IMR-90 (cell line): ENCODE measurements around the gene SFT2D3. TPM values are rescaled to one million over a fixed set of nuclear protein-coding genes. Genes with fewer than 3 reads are reported as not detected.

ENCODE experiments used
- ATAC-seq: fragments of 200-7000 bp; cut with Tn5 transposase; 2 replicates; pipeline ENCODE4 v1.9.1; 2020; ENCODE audit warnings: low read depth, mild to moderate bottlenecking, moderate library complexity
- BruUV-seq: library from RNA; stranded (reverse); fragments of 400-500 nt; replicated peaks from 2 replicates; lab custom pipeline; 2021; lab: Mats Ljungman, UMichigan
- CTCF ChIA-PET: fragments of 300-600 bp; formaldehyde crosslinking; extraction: SDS; loops from one replicate; lab custom pipeline; 2021; ENCODE audit warnings: antibody characterized with exemption; lab: Yijun Ruan, JAX
- POLR2A ChIA-PET: fragments of 300-600 bp; sonication (Branson Sonifier 250); formaldehyde crosslinking; loops from one replicate; lab custom pipeline; 2022; ENCODE audit warnings: antibody characterized with exemption; ENCODE audit not compliant: unreplicated experiment; lab: Charles Lee
- DNase-seq: peaks from one replicate; pipeline ENCODE4 v3.0.0; 2013
- H2AFZ ChIP-seq: replicated peaks from 2 replicates; pipeline ENCODE3; 2013; ENCODE audit warnings: low read length, mild to moderate bottlenecking; ENCODE audit not compliant: poor library complexity
- H2AK5ac ChIP-seq: 2 replicates; pipeline ENCODE4 v1.6.1; 2013; ENCODE audit warnings: low read depth, low read length, inconsistent platforms
- H2AK9ac ChIP-seq: replicated peaks from 2 replicates; pipeline ENCODE3; 2013; ENCODE audit warnings: mild to moderate bottlenecking, low read depth, low read length, moderate library complexity; ENCODE audit not compliant: poor library complexity
- H2BK120ac ChIP-seq: 2 replicates; pipeline ENCODE4 v1.6.1; 2013; ENCODE audit warnings: low read depth, low read length, inconsistent platforms
- H2BK15ac ChIP-seq: 3 replicates; pipeline ENCODE4 v1.6.1; 2013; ENCODE audit warnings: low read depth, low read length, inconsistent platforms
- H2BK20ac ChIP-seq: 2 replicates; pipeline ENCODE4 v1.6.1; 2013; ENCODE audit warnings: low read depth, mild to moderate bottlenecking, inconsistent platforms, low read length, moderate library complexity
- H2BK5ac ChIP-seq: 2 replicates; pipeline ENCODE4 v1.6.1; 2013; ENCODE audit warnings: mild to moderate bottlenecking, low read depth, low read length, inconsistent platforms; ENCODE audit not compliant: poor library complexity, severe bottlenecking
- H3K14ac ChIP-seq: replicated peaks from 2 replicates; pipeline ENCODE4 v1.6.1; 2013; ENCODE audit warnings: low read depth, low read length, inconsistent platforms
- H3K18ac ChIP-seq: 2 replicates; pipeline ENCODE4 v1.6.1; 2013; ENCODE audit warnings: low read depth, low read length, control low read depth
- H3K23ac ChIP-seq: 2 replicates; pipeline ENCODE4 v1.6.1; 2013; ENCODE audit warnings: low read depth, low read length, inconsistent platforms
- H3K27ac ChIP-seq: 2 replicates; pipeline ENCODE4 v1.5.1; 2013; ENCODE audit warnings: mild to moderate bottlenecking, control low read depth, low read length; ENCODE audit not compliant: insufficient read depth
- H3K27me3 ChIP-seq: 2 replicates; pipeline ENCODE4 v1.6.1; 2013; ENCODE audit warnings: low read length; ENCODE audit not compliant: control insufficient read depth, insufficient read depth
- H3K36me3 ChIP-seq: 2 replicates; pipeline ENCODE4 v1.6.1; 2013; ENCODE audit warnings: low read length, mixed read lengths; ENCODE audit not compliant: control insufficient read depth, insufficient read depth
- H3K4ac ChIP-seq: 2 replicates; pipeline ENCODE4 v1.6.1; 2013; ENCODE audit warnings: low read depth, low read length, inconsistent platforms
- H3K4me1 ChIP-seq: 2 replicates; pipeline ENCODE4 v1.6.1; 2013; ENCODE audit warnings: low read length, mixed read lengths; ENCODE audit not compliant: control insufficient read depth, insufficient read depth
- H3K4me2 ChIP-seq: 2 replicates; pipeline ENCODE4 v1.6.1; 2013; ENCODE audit warnings: low read depth, mild to moderate bottlenecking, control low read depth, low read length, moderate library complexity
- H3K4me3 ChIP-seq: 2 replicates; pipeline ENCODE4 v1.5.1; 2013; ENCODE audit warnings: low read depth, mild to moderate bottlenecking, control low read depth, low read length, moderate library complexity; ENCODE audit not compliant: insufficient read depth
- H3K56ac ChIP-seq: 2 replicates; pipeline ENCODE4 v1.6.1; 2013; ENCODE audit warnings: low read length, inconsistent platforms; ENCODE audit not compliant: insufficient read depth; ENCODE audit errors: extremely low read depth
- H3K79me1 ChIP-seq, 2 experiments: 2 replicates each; pipeline ENCODE4 v1.6.1; 2013; ENCODE audit warnings: low read length in 2 of 2, inconsistent platforms in 1 of 2, low read depth in 1 of 2
- H3K9ac ChIP-seq: 2 replicates; pipeline ENCODE4 v1.6.1; 2013; ENCODE audit warnings: low read depth, low read length, control low read depth
- H3K9me1 ChIP-seq: 2 replicates; pipeline ENCODE4 v1.6.1; 2013; ENCODE audit warnings: low read length, inconsistent platforms; ENCODE audit not compliant: insufficient read depth
- H3K9me3 ChIP-seq: 2 replicates; pipeline ENCODE4 v1.6.1; 2013; ENCODE audit warnings: low read length; ENCODE audit not compliant: control insufficient read depth, insufficient read depth
- H4K20me1 ChIP-seq: 2 replicates; pipeline ENCODE4 v1.6.1; 2013; ENCODE audit warnings: low read length, inconsistent platforms; ENCODE audit not compliant: insufficient read depth
- H4K5ac ChIP-seq: 2 replicates; pipeline ENCODE4 v1.6.1; 2013; ENCODE audit warnings: mild to moderate bottlenecking, low read depth, low read length, control low read depth
- H4K8ac ChIP-seq, 2 experiments: 2 replicates each; pipeline ENCODE4 v1.6.1; 2013; ENCODE audit warnings: low read depth in 2 of 2, low read length in 2 of 2, control low read depth in 1 of 2, inconsistent platforms in 1 of 2
- H4K91ac ChIP-seq: 2 replicates; pipeline ENCODE4 v1.6.1; 2013; ENCODE audit warnings: low read depth, low read length, inconsistent platforms; ENCODE audit not compliant: insufficient read depth
- BHLHE40 ChIP-seq: fragments of 150-350 bp; IDR thresholded peaks from 2 replicates; pipeline ENCODE4 v1.6.1; 2016; ENCODE audit warnings: mild to moderate bottlenecking, low read depth, low read length
- CEBPB ChIP-seq: IDR thresholded peaks from 2 replicates; pipeline ENCODE4 v1.6.1; 2012; ENCODE audit warnings: low read depth, low read length, improper control_type of control experiment
- CHD1 ChIP-seq: IDR thresholded peaks from 2 replicates; pipeline ENCODE4 v1.6.1; 2012; ENCODE audit warnings: low read depth, low read length, improper control_type of control experiment
- CTCF ChIP-seq: conservative IDR thresholded peaks from 2 replicates; pipeline ENCODE4 v1.5.1; 2012; ENCODE audit warnings: mild to moderate bottlenecking, low read depth, low read length, improper control_type of control experiment
- ELK1 ChIP-seq: fragments of 150-350 bp; IDR thresholded peaks from 2 replicates; pipeline ENCODE4 v1.6.1; 2016; ENCODE audit warnings: low read depth, mild to moderate bottlenecking, low read length, moderate library complexity, borderline replicate concordance
- FOS ChIP-seq: fragments of 150-350 bp; IDR thresholded peaks from 2 replicates; pipeline ENCODE4 v1.6.1; 2016; ENCODE audit warnings: low read depth, low read length
- MAFK ChIP-seq: IDR thresholded peaks from 2 replicates; pipeline ENCODE4 v1.6.1; 2012; ENCODE audit warnings: low read depth, low read length, improper control_type of control experiment
- MAZ ChIP-seq: IDR thresholded peaks from 2 replicates; pipeline ENCODE4 v1.6.1; 2012; ENCODE audit warnings: low read depth, mild to moderate bottlenecking, low read length, improper control_type of control experiment, moderate library complexity, borderline replicate concordance
- MXI1 ChIP-seq: IDR thresholded peaks from 2 replicates; pipeline ENCODE4 v1.6.1; 2012; ENCODE audit warnings: low read depth, mild to moderate bottlenecking, low read length, moderate library complexity, borderline replicate concordance
- NFE2L2 ChIP-seq: fragments of 150-350 bp; IDR thresholded peaks from 2 replicates; pipeline ENCODE4 v1.6.1; 2016; ENCODE audit warnings: low read depth, mild to moderate bottlenecking, low read length
- POLR2A ChIP-seq: IDR thresholded peaks from 2 replicates; pipeline ENCODE4 v1.6.1; 2012; ENCODE audit warnings: mild to moderate bottlenecking, low read depth, low read length
- RAD21 ChIP-seq: IDR thresholded peaks from 2 replicates; pipeline ENCODE4 v1.6.1; 2012; ENCODE audit warnings: low read length, improper control_type of control experiment
- RCOR1 ChIP-seq: IDR thresholded peaks from 2 replicates; pipeline ENCODE4 v1.6.1; 2012; ENCODE audit warnings: mild to moderate bottlenecking, low read length, improper control_type of control experiment; ENCODE audit not compliant: insufficient replicate concordance
- RFX5 ChIP-seq: IDR thresholded peaks from 2 replicates; pipeline ENCODE4 v1.8.0; 2012; ENCODE audit warnings: low read depth, mild to moderate bottlenecking, low read length, moderate library complexity
- SMC3 ChIP-seq: fragments of 150-350 bp; IDR thresholded peaks from 2 replicates; pipeline ENCODE4 v1.6.1; 2016; ENCODE audit warnings: low read depth, mild to moderate bottlenecking, antibody characterized with exemption, low read length, moderate library complexity
- USF2 ChIP-seq: fragments of 150-350 bp; IDR thresholded peaks from 2 replicates; pipeline ENCODE4 v1.6.1; 2017; ENCODE audit warnings: mild to moderate bottlenecking, antibody characterized with exemption, low read length, low read depth
- WGBS, 2 experiments: methylation state at CpG; one replicate each; pipeline versions ENCODE4 v1.1.5 to v1.1.7; 2013; ENCODE audit warnings: missing lambda C conversion rate in 2 of 2; ENCODE audit not compliant: insufficient read length in 1 of 2; ENCODE audit errors: extremely low coverage in 2 of 2; 5-methylcytosine and 5-hydroxymethylcytosine counted together
- dilution Hi-C: fragments of 300-500 bp; cut with HindIII; formaldehyde crosslinking; loops from one replicate; pipeline ENCODE4 v1.14.3; 2018; ENCODE audit warnings: low sequenced_read_pairs; ENCODE audit not compliant: unreplicated experiment
- in situ Hi-C: fragments of 300-500 bp; cut with MboI; formaldehyde crosslinking; loops from 3 replicates; pipeline ENCODE4 v1.14.3; 2019; ENCODE audit warnings: low sequenced_read_pairs, inconsistent platforms, mixed read lengths
- intact Hi-C: fragments of 100-400 bp; cut with micrococcal nuclease; formaldehyde crosslinking; loops from 2 replicates; pipeline ENCODE4 v1.10.0; 2022
- polyA plus RNA-seq, 3 experiments: library from polyadenylated mRNA; depleted of rRNA; stranded (reverse); fragments of >200 nt; gene quantifications; 2 replicates each; pipeline ENCODE4 v1.2.3, GENCODE V29; 2012; ENCODE audit warnings: low replicate concordance in 1 of 3
- total RNA-seq: library from RNA; depleted of rRNA; stranded (reverse); fragments of >200 nt; gene quantifications from 2 replicates; pipeline ENCODE4 v1.2.3, GENCODE V29; 2012

Gene SFT2D3
- total and polyA plus RNA-seq, 2 of the 4 experiments (the other 2 are of a cell fraction) = 2.5 to 3.1 TPM

GRCh38 chr2:127743477-127744026, 42.3 kb downstream of the SFT2D3 start:
- Histone ChIP-seq H3K23ac (no peak overlapping the region), H4K8ac (no peak overlapping the region), H3K27me3 (no peaks in the 10 kb centered on the region), H2BK20ac (no peak overlapping the region), H2AK9ac (no peak overlapping the region), H3K36me3 (peaks cover 6% of the 10 kb centered on the region), H2AK5ac (no peak overlapping the region), H3K4me2 (no peak overlapping the region), H4K5ac (no peak overlapping the region), H3K4me1 (peaks cover 7% of the 10 kb centered on the region), H3K27ac (no peak overlapping the region), H3K9me1 (peaks cover 8% of the 10 kb centered on the region), H3K56ac (no peak overlapping the region), H4K20me1 (no peaks in the 10 kb centered on the region), H3K9me3 (no peaks in the 10 kb centered on the region), H3K14ac (no peak overlapping the region), H2BK5ac (no peak overlapping the region), H3K79me1 (peaks cover 10 to 28% of the 10 kb centered on the region in 2 experiments), H2BK120ac (no peak overlapping the region), H3K18ac (no peak overlapping the region), H2AFZ (no peak overlapping the region), H2BK15ac (no peak overlapping the region), H3K4me3 (no peak overlapping the region), H3K4ac (no peak overlapping the region), H4K91ac (no peak overlapping the region), H3K9ac (no peak overlapping the region)
- intact Hi-C loops (no loop called here), dilution Hi-C loops (no loop called here), in situ Hi-C loops (no loop called here)
- POLR2A ChIA-PET = no interaction called here
- ATAC-seq = no peak
- no TSS peak for BruUV-seq
- no peak for TF ChIP-seq MAFK
- no peak for TF ChIP-seq POLR2A
- TF ChIP-seq CEBPB = no peak
- TF ChIP-seq USF2 = no peak
- no peak for TF ChIP-seq CHD1
- TF ChIP-seq RAD21 = no peak
- no peak for TF ChIP-seq BHLHE40
- TF ChIP-seq MXI1 = no peak
- TF ChIP-seq SMC3 = no peak
- no peak for TF ChIP-seq MAZ
- no peak for TF ChIP-seq ELK1
- no peak for TF ChIP-seq FOS
- no peak for TF ChIP-seq NFE2L2
- no peak for TF ChIP-seq RCOR1
- TF ChIP-seq CTCF = no peak
- no peak for TF ChIP-seq RFX5
- CTCF ChIA-PET = no interaction called here
- DNase-seq = no peak
- no CpG with 5 or more reads among the region's 3 CpGs for WGBS, 2 experiments
